Measurements from ENCODE around the gene NMRAL1. TPM values are rescaled to one million over a fixed set of nuclear protein-coding genes. Genes with fewer than 3 reads are reported as not detected.

NMRAL1 gene
- total and polyA plus RNA-seq, 2 experiments from 2014 or later = 37.4 to 44.2 TPM

GRCh38 chr16:4450430-4450829 lies 24.0 kb downstream of the NMRAL1 start:
- H3F3A ChIP-seq (ENCODE audit: insufficient read depth) = no peaks in the 10 kb centered on the region
- WGBS, 2 experiments (ENCODE audit: low coverage in 1 of 2, low lambda C conversion rate in 2 of 2, missing lambda C conversion rate in 2 of 2) = 74 to 77% methylated on average over 14 of the region's 14 CpGs
- no peak overlapping the region for H3K27ac ChIP-seq
- no peak for TF ChIP-seq EZH2 (IDR thresholded peaks at IDR 0.05; ENCODE audit: insufficient read depth, poor library complexity, severe bottlenecking)
- no peak for TF ChIP-seq EZH2phosphoT487 (IDR thresholded peaks at IDR 0.05; ENCODE audit: insufficient read depth, low read depth)
- H3K9me2 ChIP-seq (ENCODE audit: insufficient read depth) = no peaks in the 10 kb centered on the region
- no peaks in the 10 kb centered on the region for H4K20me1 ChIP-seq (ENCODE audit: insufficient read depth)
- no peak overlapping the region for H3K4me2 ChIP-seq (ENCODE audit: unreplicated experiment)
- no peak overlapping the region for H3K4me3 ChIP-seq
- no peaks in the 10 kb centered on the region for H3K27me3 ChIP-seq (replicated peaks; ENCODE audit: insufficient read depth)
- DNase-seq = no peak
- H3K4me1 ChIP-seq (ENCODE audit: insufficient read depth) = no peaks in the 10 kb centered on the region
- peaks cover 4% of the 10 kb centered on the region; the same call in 1 of the 2 replicates for H3K36me3 ChIP-seq (ENCODE audit: low read depth)
- in situ Hi-C loops (cut with MboI) = no loop called here
- H2AFZ ChIP-seq = no peak overlapping the region
- H3K9ac ChIP-seq = no peak overlapping the region
- H3K9me3 ChIP-seq (ENCODE audit: low read depth) = no peaks in the 10 kb centered on the region
- H3K79me2 ChIP-seq (ENCODE audit: insufficient read depth) = no peaks in the 10 kb centered on the region

- H3K79me2 ChIP-seq (ENCODE audit: insufficient read depth) = 0 out of 2 replicates have a peak, but pooled peaks cover under 1% of the 10 kb centered on the region
- no peaks in the 10 kb centered on the region for H3K27me3 ChIP-seq (replicated peaks; ENCODE audit: insufficient read depth)
- 71 to 78% methylated on average over 4 of the region's 4 CpGs for WGBS, 2 experiments (ENCODE audit: low coverage in 1 of 2, low lambda C conversion rate in 2 of 2, missing lambda C conversion rate in 2 of 2)
- H3F3A ChIP-seq (ENCODE audit: insufficient read depth) = no peaks in the 10 kb centered on the region
- no peak overlapping the region for H3K9ac ChIP-seq
- H3K27ac ChIP-seq = no peak overlapping the region
- no peak for DNase-seq
- in situ Hi-C loops (cut with MboI) = no loop called here
- peaks cover 19% of the 10 kb centered on the region; the same call in 1 of the 2 replicates for H3K36me3 ChIP-seq (ENCODE audit: low read depth)
- H3K9me3 ChIP-seq (ENCODE audit: low read depth) = no peaks in the 10 kb centered on the region
- H4K20me1 ChIP-seq (ENCODE audit: insufficient read depth) = no peaks in the 10 kb centered on the region
- no peak overlapping the region for H2AFZ ChIP-seq
- H3K4me3 ChIP-seq = no peak overlapping the region
- TF ChIP-seq EZH2phosphoT487 (IDR thresholded peaks at IDR 0.05; ENCODE audit: insufficient read depth, low read depth) = no peak
- TF ChIP-seq EZH2 (IDR thresholded peaks at IDR 0.05; ENCODE audit: insufficient read depth, poor library complexity, severe bottlenecking) = no peak
- H3K4me1 ChIP-seq (ENCODE audit: insufficient read depth) = no peaks in the 10 kb centered on the region
- no peaks in the 10 kb centered on the region for H3K9me2 ChIP-seq (ENCODE audit: insufficient read depth)
- H3K4me2 ChIP-seq (ENCODE audit: unreplicated experiment) = no peak overlapping the region
Observed at GRCh38 chr16:4443986-4444385, 30.4 kb downstream of the NMRAL1 start.

GRCh38 chr16:4443271-4443670 lies 31.2 kb downstream of the NMRAL1 start:
- no peaks in the 10 kb centered on the region for H4K20me1 ChIP-seq (ENCODE audit: insufficient read depth)
- H3K36me3 ChIP-seq (ENCODE audit: low read depth) = peaks cover 24% of the 10 kb centered on the region; the same call in 1 of the 2 replicates
- in situ Hi-C loops (cut with MboI) = no loop called here
- no peak for DNase-seq
- no peak overlapping the region for H3K27ac ChIP-seq
- TF ChIP-seq EZH2 (IDR thresholded peaks at IDR 0.05; ENCODE audit: insufficient read depth, poor library complexity, severe bottlenecking) (no peak), EZH2phosphoT487 (IDR thresholded peaks at IDR 0.05; ENCODE audit: insufficient read depth, low read depth) (no peak)
- no peaks in the 10 kb centered on the region for H3K4me1 ChIP-seq (ENCODE audit: insufficient read depth)
- H3K9me2 ChIP-seq (ENCODE audit: insufficient read depth) = no peaks in the 10 kb centered on the region
- no peak overlapping the region for H3K9ac ChIP-seq
- H3K9me3 ChIP-seq (ENCODE audit: low read depth) = no peaks in the 10 kb centered on the region
- 76 to 81% methylated on average over 5 of the region's 5 CpGs for WGBS, 2 experiments (ENCODE audit: low coverage in 1 of 2, low lambda C conversion rate in 2 of 2, missing lambda C conversion rate in 2 of 2)
- no peaks in the 10 kb centered on the region for H3F3A ChIP-seq (ENCODE audit: insufficient read depth)
- no peak overlapping the region for H2AFZ ChIP-seq
- H3K4me3 ChIP-seq = no peak overlapping the region
- 0 out of 2 replicates have a peak, but pooled peaks cover 8% of the 10 kb centered on the region for H3K79me2 ChIP-seq (ENCODE audit: insufficient read depth)
- no peak overlapping the region for H3K4me2 ChIP-seq (ENCODE audit: unreplicated experiment)
- H3K27me3 ChIP-seq (replicated peaks; ENCODE audit: insufficient read depth) = no peaks in the 10 kb centered on the region

- WGBS, 2 experiments (ENCODE audit: low coverage in 1 of 2, low lambda C conversion rate in 2 of 2, missing lambda C conversion rate in 2 of 2) = 87 to 89% methylated on average over 9 to 11 of the region's 11 CpGs
- in situ Hi-C loops (cut with MboI) = no loop called here
- H3K27ac ChIP-seq = no peak overlapping the region
- H3F3A ChIP-seq (ENCODE audit: insufficient read depth) = no peaks in the 10 kb centered on the region
- H3K4me2 ChIP-seq (ENCODE audit: unreplicated experiment) = no peak overlapping the region
- no peak for TF ChIP-seq EZH2phosphoT487 (IDR thresholded peaks at IDR 0.05; ENCODE audit: insufficient read depth, low read depth)
- no peak for TF ChIP-seq EZH2 (IDR thresholded peaks at IDR 0.05; ENCODE audit: insufficient read depth, poor library complexity, severe bottlenecking)
- no peaks in the 10 kb centered on the region for H4K20me1 ChIP-seq (ENCODE audit: insufficient read depth)
- peaks cover 25% of the 10 kb centered on the region; the same call in 1 of the 2 replicates for H3K36me3 ChIP-seq (ENCODE audit: low read depth)
- H3K9me2 ChIP-seq (ENCODE audit: insufficient read depth) = no peaks in the 10 kb centered on the region
- 0 out of 2 replicates have a peak, but pooled peaks cover 9% of the 10 kb centered on the region for H3K79me2 ChIP-seq (ENCODE audit: insufficient read depth)
- H3K9ac ChIP-seq = no peak overlapping the region
- no peaks in the 10 kb centered on the region for H3K9me3 ChIP-seq (ENCODE audit: low read depth)
- H3K27me3 ChIP-seq (replicated peaks; ENCODE audit: insufficient read depth) = no peaks in the 10 kb centered on the region
- no peak overlapping the region for H3K4me3 ChIP-seq
- no peak for DNase-seq
- no peak overlapping the region for H2AFZ ChIP-seq
- no peaks in the 10 kb centered on the region for H3K4me1 ChIP-seq (ENCODE audit: insufficient read depth)
Observed at GRCh38 chr16:4442371-4442770, 32.1 kb downstream of the NMRAL1 start.
